SKM-1 treated with dmso at 0.1 percent for 144 hours (cell line): ENCODE measurements around the gene MOB3B.
"Not testable (repeated sequence)": the region's sequence is repeated elsewhere in the genome, so short reads cannot be mapped to it uniquely, and the experiment has no call there.

Source experiments
- DNase-seq: peaks from one replicate; lab custom pipeline; 2025; ENCODE audit not compliant: unreplicated experiment; lab: John Stamatoyannopoulos, UW

Gene MOB3B

GRCh38 chr9:27476870-27477515, 52.6 kb downstream of the MOB3B start:
- DNase-seq: no peak

GRCh38 chr9:27475057-27475595, 54.5 kb downstream of the MOB3B start:
- DNase-seq: no peak

GRCh38 chr9:27474305-27474704, 55.3 kb downstream of the MOB3B start:
- DNase-seq: no peak

- DNase-seq: no peak
These were observed 56.5 kb downstream of the MOB3B start for GRCh38 chr9:27473111-27473529.

GRCh38 chr9:27472195-27472594, 57.4 kb downstream of the MOB3B start:
- DNase-seq: no peak

GRCh38 chr9:27471789-27472188, 57.8 kb downstream of the MOB3B start:
- DNase-seq: no peak

GRCh38 chr9:27471366-27471765, 58.2 kb downstream of the MOB3B start:
- no peak for DNase-seq

GRCh38 chr9:27470291-27470856, 59.2 kb downstream of the MOB3B start:
- DNase-seq: no peak

GRCh38 chr9:27469550-27469949, 60.1 kb downstream of the MOB3B start:
- no peak for DNase-seq

- DNase-seq: no peak
These were observed 61.0 kb downstream of the MOB3B start for GRCh38 chr9:27468462-27469110.

GRCh38 chr9:27468000-27468399, 61.6 kb downstream of the MOB3B start:
- DNase-seq: no peak

GRCh38 chr9:27467486-27467885, 62.1 kb downstream of the MOB3B start:
- DNase-seq: no peak

GRCh38 chr9:27466516-27466915, 63.1 kb downstream of the MOB3B start:
- not testable (repeated sequence) for DNase-seq

- DNase-seq: not testable (repeated sequence)
These were observed 64.7 kb downstream of the MOB3B start for GRCh38 chr9:27464950-27465349.

GRCh38 chr9:27462846-27463245, 66.8 kb downstream of the MOB3B start:
- no peak for DNase-seq

- no peak for DNase-seq
These were observed 67.2 kb downstream of the MOB3B start for GRCh38 chr9:27462434-27462833.

- peak; percentile 74 for DNase-seq
These were observed 69.2 kb downstream of the MOB3B start for GRCh38 chr9:27460226-27461023.

GRCh38 chr9:27457445-27457844, 72.2 kb downstream of the MOB3B start:
- no peak for DNase-seq

- DNase-seq: no peak
These were observed 75.6 kb downstream of the MOB3B start for GRCh38 chr9:27453860-27454553.

GRCh38 chr9:27451207-27451797, 78.3 kb downstream of the MOB3B start:
- DNase-seq: no peak
